ENCODE results near the gene KERA.

Gene KERA

GRCh38 chr12:91080041-91080440 lies 22.2 kb upstream of the KERA start:
- no peak overlapping the region for H3K9ac ChIP-seq (ENCODE audit: insufficient read length)
- no peaks in the 10 kb centered on the region for H3K36me3 ChIP-seq (ENCODE audit: insufficient read depth, low read length)
- no peak overlapping the region for H3K27ac ChIP-seq
- DNase-seq (ENCODE audit: low read depth, low spot score): no peak
- no peak overlapping the region for H3K4me3 ChIP-seq
- TF ChIP-seq EZH2 (IDR thresholded peaks at IDR 0.05) (no peak), POLR2AphosphoS5 (IDR thresholded peaks at IDR 0.05; ENCODE audit: borderline replicate concordance, low read depth, low read length) (no peak), FOXP2 (optimal IDR thresholded peaks at IDR 0.05; ENCODE audit: control extremely low read depth, extremely low read length, insufficient read depth) (no peak)
- H3K9me3 ChIP-seq (ENCODE audit: low read depth, low read length): no peaks in the 10 kb centered on the region

GRCh38 chr12:91078501-91078900 lies 20.7 kb upstream of the KERA start:
- TF ChIP-seq EZH2 (IDR thresholded peaks at IDR 0.05): no peak
- no peak for TF ChIP-seq POLR2AphosphoS5 (IDR thresholded peaks at IDR 0.05; ENCODE audit: borderline replicate concordance, low read depth, low read length)
- no peak for TF ChIP-seq FOXP2 (optimal IDR thresholded peaks at IDR 0.05; ENCODE audit: control extremely low read depth, extremely low read length, insufficient read depth)
- no peak overlapping the region for H3K4me3 ChIP-seq
- no peak for DNase-seq (ENCODE audit: low read depth, low spot score)
- H3K9ac ChIP-seq (ENCODE audit: insufficient read length): no peak overlapping the region
- no peaks in the 10 kb centered on the region for H3K36me3 ChIP-seq (ENCODE audit: insufficient read depth, low read length)
- no peaks in the 10 kb centered on the region for H3K9me3 ChIP-seq (ENCODE audit: low read depth, low read length)
- no peak overlapping the region for H3K27ac ChIP-seq

GRCh38 chr12:91077228-91077954 lies 19.6 kb upstream of the KERA start:
- no peaks in the 10 kb centered on the region for H3K9me3 ChIP-seq (ENCODE audit: low read depth, low read length)
- H3K27ac ChIP-seq: no peak overlapping the region
- no peak overlapping the region for H3K4me3 ChIP-seq
- no peak for DNase-seq (ENCODE audit: low read depth, low spot score)
- TF ChIP-seq FOXP2 (optimal IDR thresholded peaks at IDR 0.05; ENCODE audit: control extremely low read depth, extremely low read length, insufficient read depth) (no peak), POLR2AphosphoS5 (IDR thresholded peaks at IDR 0.05; ENCODE audit: borderline replicate concordance, low read depth, low read length) (no peak), EZH2 (IDR thresholded peaks at IDR 0.05) (no peak)
- no peak overlapping the region for H3K9ac ChIP-seq (ENCODE audit: insufficient read length)
- H3K36me3 ChIP-seq (ENCODE audit: insufficient read depth, low read length): no peaks in the 10 kb centered on the region

GRCh38 chr12:91074851-91075250 lies 17.0 kb upstream of the KERA start:
- Histone ChIP-seq H3K4me3 (no peak overlapping the region), H3K36me3 (ENCODE audit: insufficient read depth, low read length) (no peaks in the 10 kb centered on the region), H3K27ac (no peak overlapping the region), H3K9ac (ENCODE audit: insufficient read length) (no peak overlapping the region), H3K9me3 (ENCODE audit: low read depth, low read length) (no peaks in the 10 kb centered on the region)
- DNase-seq (ENCODE audit: low read depth, low spot score): no peak
- no peak for TF ChIP-seq EZH2 (IDR thresholded peaks at IDR 0.05)

GRCh38 chr12:91074154-91074709 lies 16.4 kb upstream of the KERA start:
- no peak overlapping the region for H3K27ac ChIP-seq
- H3K9me3 ChIP-seq (ENCODE audit: low read depth, low read length): no peaks in the 10 kb centered on the region
- no peak overlapping the region for H3K4me3 ChIP-seq
- no peak overlapping the region for H3K9ac ChIP-seq (ENCODE audit: insufficient read length)
- TF ChIP-seq EZH2 (IDR thresholded peaks at IDR 0.05): no peak
- no peak for TF ChIP-seq FOXP2 (optimal IDR thresholded peaks at IDR 0.05; ENCODE audit: control extremely low read depth, extremely low read length, insufficient read depth)
- no peak for TF ChIP-seq POLR2AphosphoS5 (IDR thresholded peaks at IDR 0.05; ENCODE audit: borderline replicate concordance, low read depth, low read length)
- DNase-seq (ENCODE audit: low read depth, low spot score): no peak
- H3K36me3 ChIP-seq (ENCODE audit: insufficient read depth, low read length): no peaks in the 10 kb centered on the region

- Histone ChIP-seq H3K4me3 (no peak overlapping the region), H3K9ac (ENCODE audit: insufficient read length) (peak overlapping the region; percentile 0), H3K27ac (peak overlapping the region; percentile 8), H3K36me3 (ENCODE audit: insufficient read depth, low read length) (no peaks in the 10 kb centered on the region), H3K9me3 (ENCODE audit: low read depth, low read length) (no peaks in the 10 kb centered on the region)
- TF ChIP-seq FOXP2 (optimal IDR thresholded peaks at IDR 0.05; ENCODE audit: control extremely low read depth, extremely low read length, insufficient read depth): no peak
- TF ChIP-seq EZH2 (IDR thresholded peaks at IDR 0.05): no peak
- TF ChIP-seq POLR2AphosphoS5 (IDR thresholded peaks at IDR 0.05; ENCODE audit: borderline replicate concordance, low read depth, low read length): no peak
- no peak for DNase-seq (ENCODE audit: low read depth, low spot score)
These were observed 15.6 kb upstream of the KERA start for GRCh38 chr12:91073426-91073825.

- TF ChIP-seq FOXP2 (optimal IDR thresholded peaks at IDR 0.05; ENCODE audit: control extremely low read depth, extremely low read length, insufficient read depth) (no peak), EZH2 (IDR thresholded peaks at IDR 0.05) (no peak), POLR2AphosphoS5 (IDR thresholded peaks at IDR 0.05; ENCODE audit: borderline replicate concordance, low read depth, low read length) (no peak)
- peak overlapping the region; percentile 0 for H3K9ac ChIP-seq (ENCODE audit: insufficient read length)
- H3K27ac ChIP-seq: peak overlapping the region; percentile 8; the same call in 1 of the 2 replicates
- H3K36me3 ChIP-seq (ENCODE audit: insufficient read depth, low read length): no peaks in the 10 kb centered on the region
- no peaks in the 10 kb centered on the region for H3K9me3 ChIP-seq (ENCODE audit: low read depth, low read length)
- H3K4me3 ChIP-seq: no peak overlapping the region
- no peak for DNase-seq (ENCODE audit: low read depth, low spot score)
These were observed 15.1 kb upstream of the KERA start for GRCh38 chr12:91072931-91073330.

- Histone ChIP-seq H3K27ac (no peak overlapping the region), H3K9ac (ENCODE audit: insufficient read length) (no peak overlapping the region), H3K4me3 (no peak overlapping the region), H3K9me3 (ENCODE audit: low read depth, low read length) (no peaks in the 10 kb centered on the region), H3K36me3 (ENCODE audit: insufficient read depth, low read length) (no peaks in the 10 kb centered on the region)
- TF ChIP-seq FOXP2 (optimal IDR thresholded peaks at IDR 0.05; ENCODE audit: control extremely low read depth, extremely low read length, insufficient read depth) (no peak), POLR2AphosphoS5 (IDR thresholded peaks at IDR 0.05; ENCODE audit: borderline replicate concordance, low read depth, low read length) (no peak), EZH2 (IDR thresholded peaks at IDR 0.05) (no peak)
- DNase-seq (ENCODE audit: low read depth, low spot score): no peak
These were observed 13.1 kb upstream of the KERA start for GRCh38 chr12:91070936-91071335.

- no peak for DNase-seq (ENCODE audit: low read depth, low spot score)
- H3K36me3 ChIP-seq (ENCODE audit: insufficient read depth, low read length): no peaks in the 10 kb centered on the region
- TF ChIP-seq EZH2 (IDR thresholded peaks at IDR 0.05) (no peak), FOXP2 (optimal IDR thresholded peaks at IDR 0.05; ENCODE audit: control extremely low read depth, extremely low read length, insufficient read depth) (no peak), POLR2AphosphoS5 (IDR thresholded peaks at IDR 0.05; ENCODE audit: borderline replicate concordance, low read depth, low read length) (no peak)
- no peak overlapping the region for H3K27ac ChIP-seq
- no peak overlapping the region for H3K4me3 ChIP-seq
- no peak overlapping the region for H3K9ac ChIP-seq (ENCODE audit: insufficient read length)
- H3K9me3 ChIP-seq (ENCODE audit: low read depth, low read length): no peaks in the 10 kb centered on the region
These were observed 7.6 kb upstream of the KERA start for GRCh38 chr12:91065396-91065795.
